Natural killer cell (primary cell): ENCODE measurements around the gene PHACTR1. TPM values are rescaled to one million over a fixed set of nuclear protein-coding genes. Genes with fewer than 3 reads are reported as not detected.

Source experiments
- ATAC-seq, 3 donors: fragments of 150-1000 bp in 2 of 3; fragments of 200-7000 bp in 1 of 3; cut with Tn5 transposase; 1 replicate in 1 of 3; 2 replicates in 2 of 3; pipeline ENCODE4 v1.10.0; 2021; ENCODE audit warnings: mild to moderate bottlenecking in 2 of 3, moderate library complexity in 2 of 3
- DNase-seq, 2 donors: peaks; one replicate each; pipeline versions ENCODE4 v3.0.0 to v3.0.0-alpha.2; 2013 to 2021; ENCODE audit warnings: mixed read lengths in 1 of 2
- H3K27ac ChIP-seq: one replicate; pipeline ENCODE4 v1.5.1; 2013; ENCODE audit warnings: mild to moderate bottlenecking, low read length
- H3K27me3 ChIP-seq: one replicate; pipeline ENCODE4 v1.6.1; 2013; ENCODE audit warnings: low read length; ENCODE audit not compliant: control insufficient read depth, insufficient read depth
- H3K36me3 ChIP-seq: one replicate; pipeline ENCODE4 v1.6.1; 2013; ENCODE audit warnings: low read length; ENCODE audit not compliant: control insufficient read depth, insufficient read depth
- H3K4me1 ChIP-seq: one replicate; pipeline ENCODE4 v1.6.1; 2013; ENCODE audit warnings: low read length; ENCODE audit not compliant: control insufficient read depth, insufficient read depth
- H3K4me3 ChIP-seq: one replicate; pipeline ENCODE4 v1.5.1; 2013; ENCODE audit warnings: low read length
- H3K9me3 ChIP-seq: one replicate; pipeline ENCODE4 v1.6.1; 2013; ENCODE audit warnings: low read length; ENCODE audit not compliant: control insufficient read depth, insufficient read depth
- H3K27ac Mint-ChIP-seq, 2 donors: one replicate each; pipeline ENCODE4 v1.8.0; 2022; ENCODE audit warnings: mild to moderate bottlenecking in 2 of 2, mixed read lengths in 2 of 2, moderate library complexity in 1 of 2
- H3K27me3 Mint-ChIP-seq, 2 donors: one replicate each; pipeline ENCODE4 v1.8.0; 2022; ENCODE audit warnings: low read depth in 2 of 2, mixed read lengths in 2 of 2
- H3K36me3 Mint-ChIP-seq: one replicate; pipeline ENCODE4 v1.8.0; 2022; ENCODE audit warnings: mixed read lengths
- H3K4me1 Mint-ChIP-seq, 2 donors: one replicate each; pipeline ENCODE4 v1.8.0; 2022; ENCODE audit warnings: mixed read lengths in 2 of 2
- H3K4me3 Mint-ChIP-seq: one replicate; pipeline ENCODE4 v1.8.0; 2022; ENCODE audit warnings: mild to moderate bottlenecking, moderate library complexity, mixed read lengths
- H3K9me3 Mint-ChIP-seq, 2 donors: one replicate each; pipeline ENCODE4 v1.8.0; 2022; ENCODE audit warnings: mixed read lengths in 2 of 2
- CTCF ChIP-seq: fragments of 200-600 bp; IDR thresholded peaks from one replicate; pipeline ENCODE4 v1.8.0; 2022; ENCODE audit warnings: antibody characterized with exemption
- WGBS: methylation state at CpG from one replicate; pipeline ENCODE4 v1.1.7; 2013; ENCODE audit warnings: missing lambda C conversion rate; ENCODE audit not compliant: insufficient coverage; 5-methylcytosine and 5-hydroxymethylcytosine counted together
- intact Hi-C: fragments of 100-400 bp; cut with micrococcal nuclease; formaldehyde crosslinking; loops from one replicate; pipeline ENCODE4 v1.14.2; 2022
- total RNA-seq, 4 donors: library from RNA; stranded (reverse); fragments of 120-200 nt in 1 of 4; gene quantifications; one replicate each; pipeline versions ENCODE4 v1.2.3 to v1.2.4, GENCODE V29; 2013 to 2022

PHACTR1 gene
- total RNA-seq, 3 donors from 2014 or later (not counting 1 experiment from before 2014, with no cell fraction given) = 5.2 to 19.0 (median 5.4) TPM

- peaks cover 5 to 15% of the 10 kb centered on the region in 2 donors for H3K27me3 Mint-ChIP-seq
- H3K9me3 Mint-ChIP-seq = no peaks in the 10 kb centered on the region
- DNase-seq (no peak), ATAC-seq (no peak)
- no peak overlapping the region for H3K4me3 Mint-ChIP-seq
- Histone ChIP-seq H3K27me3 (no peaks in the 10 kb centered on the region), H3K9me3 (no peaks in the 10 kb centered on the region), H3K4me1 (no peaks in the 10 kb centered on the region), H3K4me3 (no peak overlapping the region), H3K27ac (no peak overlapping the region), H3K36me3 (no peaks in the 10 kb centered on the region)
- no peaks in the 10 kb centered on the region for H3K36me3 Mint-ChIP-seq
- H3K27ac Mint-ChIP-seq = no peak overlapping the region
- intact Hi-C loops = no loop called here
- TF ChIP-seq CTCF = no peak
- H3K4me1 Mint-ChIP-seq = no peaks in the 10 kb centered on the region
- WGBS = 91% methylated on average over 6 of the region's 6 CpGs
Observed at GRCh38 chr6:12875051-12875450, 158.5 kb downstream of the PHACTR1 start.

GRCh38 chr6:12878741-12879140, 162.2 kb downstream of the PHACTR1 start:
- H3K9me3 ChIP-seq = no peaks in the 10 kb centered on the region
- Mint-ChIP-seq H3K9me3 (no peaks in the 10 kb centered on the region), H3K4me1 (no peaks in the 10 kb centered on the region), H3K4me3 (no peak overlapping the region), H3K36me3 (no peaks in the 10 kb centered on the region), H3K27ac (no peak overlapping the region), H3K27me3 (peaks cover 5 to 7% of the 10 kb centered on the region in 2 donors)
- H3K27me3 ChIP-seq = no peaks in the 10 kb centered on the region
- no peaks in the 10 kb centered on the region for H3K36me3 ChIP-seq
- H3K4me1 ChIP-seq = no peaks in the 10 kb centered on the region
- ATAC-seq (no peak), DNase-seq (no peak)
- 75% methylated on average over 3 of the region's 4 CpGs for WGBS
- intact Hi-C loops = no loop called here
- no peak overlapping the region for H3K27ac ChIP-seq
- H3K4me3 ChIP-seq = no peak overlapping the region
- TF ChIP-seq CTCF = no peak

- no peak overlapping the region for H3K27ac Mint-ChIP-seq
- Histone ChIP-seq H3K36me3 (no peaks in the 10 kb centered on the region), H3K4me1 (no peaks in the 10 kb centered on the region), H3K9me3 (no peaks in the 10 kb centered on the region), H3K27me3 (no peaks in the 10 kb centered on the region), H3K4me3 (no peak overlapping the region), H3K27ac (no peak overlapping the region)
- no peaks in the 10 kb centered on the region for H3K9me3 Mint-ChIP-seq
- no peaks in the 10 kb centered on the region for H3K36me3 Mint-ChIP-seq
- no peaks in the 10 kb centered on the region for H3K4me1 Mint-ChIP-seq
- TF ChIP-seq CTCF = no peak
- intact Hi-C loops = no loop called here
- no peak for ATAC-seq
- DNase-seq = no peak
- 85% methylated on average over 2 of the region's 2 CpGs for WGBS
- no peak overlapping the region for H3K4me3 Mint-ChIP-seq
- H3K27me3 Mint-ChIP-seq = peaks cover under 1 to 14% of the 10 kb centered on the region in 2 donors
Observed at GRCh38 chr6:12882761-12883290, 166.3 kb downstream of the PHACTR1 start.

- DNase-seq (no peak), ATAC-seq (no peak)
- Histone ChIP-seq H3K4me1 (no peaks in the 10 kb centered on the region), H3K4me3 (no peak overlapping the region), H3K9me3 (no peaks in the 10 kb centered on the region), H3K27me3 (no peaks in the 10 kb centered on the region), H3K36me3 (no peaks in the 10 kb centered on the region), H3K27ac (no peak overlapping the region)
- Mint-ChIP-seq H3K27ac (no peak overlapping the region), H3K27me3 (peaks cover 0 to 14% of the 10 kb centered on the region in 2 donors), H3K4me3 (no peak overlapping the region), H3K36me3 (no peaks in the 10 kb centered on the region), H3K4me1 (no peaks in the 10 kb centered on the region), H3K9me3 (no peaks in the 10 kb centered on the region)
- intact Hi-C loops = no loop called here
- WGBS = 83% methylated on average over 7 of the region's 7 CpGs
- no peak for TF ChIP-seq CTCF
Observed at GRCh38 chr6:12884983-12885382, 168.4 kb downstream of the PHACTR1 start.
